GM18499 (cell line): Measurements from ENCODE around the gene PRKCA.

Source experiments
- ATAC-seq: cut with Tn5 transposase; IDR thresholded peaks from one replicate; pipeline ENCODE4 v1.9.1; 2021; ENCODE audit warnings: moderate number of reproducible peaks; ENCODE audit not compliant: insufficient read depth, unreplicated experiment

Gene PRKCA

GRCh38 chr17:66767154-66767933, 464.9 kb downstream of the PRKCA start:
- ATAC-seq = no peak

GRCh38 chr17:66769911-66770310, 467.5 kb downstream of the PRKCA start:
- no peak for ATAC-seq

GRCh38 chr17:66772148-66772812, 469.9 kb downstream of the PRKCA start:
- no peak for ATAC-seq

GRCh38 chr17:66775271-66775670, 472.9 kb downstream of the PRKCA start:
- no peak for ATAC-seq

GRCh38 chr17:66775881-66776400, 473.5 kb downstream of the PRKCA start:
- no peak for ATAC-seq

- no peak for ATAC-seq
These were observed 474.7 kb downstream of the PRKCA start for GRCh38 chr17:66776999-66777688.

GRCh38 chr17:66777689-66778225, 475.3 kb downstream of the PRKCA start:
- no peak for ATAC-seq

- no peak for ATAC-seq
These were observed 476.3 kb downstream of the PRKCA start for GRCh38 chr17:66778531-66779236.

- no peak for ATAC-seq
These were observed 476.8 kb downstream of the PRKCA start for GRCh38 chr17:66779237-66779606.

GRCh38 chr17:66781135-66781534, 478.7 kb downstream of the PRKCA start:
- ATAC-seq = no peak

- ATAC-seq = no peak
These were observed 480.4 kb downstream of the PRKCA start for GRCh38 chr17:66782851-66783250.

GRCh38 chr17:66783656-66784381, 481.4 kb downstream of the PRKCA start:
- ATAC-seq = no peak

- no peak for ATAC-seq
These were observed 482.4 kb downstream of the PRKCA start for GRCh38 chr17:66784621-66785364.

- ATAC-seq = no peak
These were observed 483.7 kb downstream of the PRKCA start for GRCh38 chr17:66786107-66786506.

GRCh38 chr17:66787914-66788313, 485.5 kb downstream of the PRKCA start:
- no peak for ATAC-seq

GRCh38 chr17:66789093-66789492, 486.7 kb downstream of the PRKCA start:
- ATAC-seq = no peak

- ATAC-seq = no peak
These were observed 487.6 kb downstream of the PRKCA start for GRCh38 chr17:66789961-66790437.

- no peak for ATAC-seq
These were observed 488.2 kb downstream of the PRKCA start for GRCh38 chr17:66790501-66791061.
